Measurements from ENCODE around the gene RPAIN. TPM values are rescaled to one million over a fixed set of nuclear protein-coding genes. Genes with fewer than 3 reads are reported as not detected.

Gene RPAIN
- total RNA-seq, 1 donor from 2014 or later: 97.8 TPM

- Mint-ChIP-seq H3K27me3 (ENCODE audit: low read depth) (no peaks in the 10 kb centered on the region), H3K36me3 (peaks cover 9% of the 10 kb centered on the region), H3K27ac (peak overlapping the region; percentile 100), H3K9me3 (no peaks in the 10 kb centered on the region), H3K4me3 (peak overlapping the region; percentile 100), H3K4me1 (peaks cover 30% of the 10 kb centered on the region)
- DNase-seq (ENCODE audit: low spot score in 2 of 2, unreplicated experiment in 2 of 2): peak in 1 of 2 experiments; percentile 25
- TF ChIP-seq, protein P1, sequence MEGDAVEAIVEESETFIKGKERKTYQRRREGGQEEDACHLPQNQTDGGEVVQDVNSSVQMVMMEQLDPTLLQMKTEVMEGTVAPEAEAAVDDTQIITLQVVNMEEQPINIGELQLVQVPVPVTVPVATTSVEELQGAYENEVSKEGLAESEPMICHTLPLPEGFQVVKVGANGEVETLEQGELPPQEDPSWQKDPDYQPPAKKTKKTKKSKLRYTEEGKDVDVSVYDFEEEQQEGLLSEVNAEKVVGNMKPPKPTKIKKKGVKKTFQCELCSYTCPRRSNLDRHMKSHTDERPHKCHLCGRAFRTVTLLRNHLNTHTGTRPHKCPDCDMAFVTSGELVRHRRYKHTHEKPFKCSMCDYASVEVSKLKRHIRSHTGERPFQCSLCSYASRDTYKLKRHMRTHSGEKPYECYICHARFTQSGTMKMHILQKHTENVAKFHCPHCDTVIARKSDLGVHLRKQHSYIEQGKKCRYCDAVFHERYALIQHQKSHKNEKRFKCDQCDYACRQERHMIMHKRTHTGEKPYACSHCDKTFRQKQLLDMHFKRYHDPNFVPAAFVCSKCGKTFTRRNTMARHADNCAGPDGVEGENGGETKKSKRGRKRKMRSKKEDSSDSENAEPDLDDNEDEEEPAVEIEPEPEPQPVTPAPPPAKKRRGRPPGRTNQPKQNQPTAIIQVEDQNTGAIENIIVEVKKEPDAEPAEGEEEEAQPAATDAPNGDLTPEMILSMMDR (IDR thresholded peaks at IDR 0.05; ENCODE audit: unreplicated experiment): no peak
Measured at GRCh38 chr17:5418858-5419355, 1.1 kb upstream of the RPAIN start.

DNA sequence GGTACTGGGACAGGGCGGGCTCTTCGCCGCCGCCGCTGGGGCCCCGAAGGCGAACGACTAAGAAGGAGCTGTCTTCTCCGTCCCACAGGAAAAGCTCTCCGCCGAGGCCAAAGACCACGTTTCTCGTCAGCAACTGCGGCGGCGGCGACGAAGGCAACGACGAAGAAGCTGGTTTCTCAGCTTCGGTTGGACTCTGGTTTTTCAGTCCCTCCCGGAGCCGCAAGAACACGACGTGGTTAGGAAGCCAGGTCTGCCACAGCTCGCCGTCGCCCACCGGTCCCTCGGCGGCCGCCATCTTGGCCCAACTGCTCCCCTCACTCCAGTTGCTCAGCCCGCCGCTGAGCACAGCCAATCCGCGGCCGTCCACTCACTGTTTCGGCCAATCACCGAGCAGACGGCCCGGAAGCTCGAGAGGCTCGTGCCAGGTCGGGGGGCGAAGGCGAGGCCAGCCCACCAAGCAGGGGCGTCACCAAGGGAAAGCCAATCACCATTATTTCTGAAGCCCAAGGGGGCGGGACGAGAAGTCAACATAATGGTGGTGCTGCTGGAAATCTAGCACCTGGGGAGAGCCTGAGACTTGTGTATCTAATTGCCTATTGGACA lies 525 bp upstream of the RPAIN start, which contains the start of gene NUP88:
Gene NUP88, minus strand, starts transcription at position 307 of the 603 bp plus-strand sequence. Its CDS starts 12 bp downstream, at position 295.
- H3K36me3 Mint-ChIP-seq: peaks cover 9% of the 10 kb centered on the region

DNA sequence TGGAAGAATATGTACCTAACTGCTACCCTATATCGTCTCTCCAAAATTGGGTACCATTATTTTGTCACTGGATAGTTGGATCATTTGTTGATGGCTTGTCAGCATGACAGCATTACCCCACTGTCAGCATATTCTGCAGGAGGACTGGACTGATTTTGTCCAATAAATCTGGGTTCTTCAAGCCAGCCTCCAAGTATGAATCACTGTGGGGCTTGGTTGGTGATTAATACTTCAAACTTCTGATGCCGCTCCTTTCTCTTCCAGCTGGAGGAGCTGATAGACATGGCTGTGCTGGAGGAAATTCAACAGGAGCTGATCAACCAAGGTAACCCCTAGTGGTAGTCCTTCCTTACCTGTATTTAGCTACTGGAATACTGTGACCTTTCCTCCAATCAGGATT lies 2.5 kb downstream of the RPAIN start:
- TF ChIP-seq, protein P1 (IDR thresholded peaks at IDR 0.05; ENCODE audit: unreplicated experiment): no peak
- Mint-ChIP-seq H3K4me3 (no peak overlapping the region), H3K27me3 (ENCODE audit: low read depth) (no peaks in the 10 kb centered on the region), H3K9me3 (no peaks in the 10 kb centered on the region), H3K36me3 (peaks cover 14% of the 10 kb centered on the region), H3K27ac (no peak overlapping the region), H3K4me1 (peaks cover 29% of the 10 kb centered on the region)
- no peak for DNase-seq (ENCODE audit: low spot score in 2 of 2, unreplicated experiment in 2 of 2)

More for the DNA sequence above, 525 bp upstream of the RPAIN start, which contains the start of gene NUP88:
- peak within 1 kb of the TSS; percentile 100 for H3K4me3 Mint-ChIP-seq
- H3K4me1 Mint-ChIP-seq: peaks cover 30% of the 10 kb centered on the region
- H3K9me3 Mint-ChIP-seq: no peaks in the 10 kb centered on the region
- H3K27me3 Mint-ChIP-seq (ENCODE audit: low read depth): no peaks in the 10 kb centered on the region
- H3K27ac Mint-ChIP-seq: peak within 1 kb of the TSS; percentile 100
- DNase-seq (ENCODE audit: low spot score in 2 of 2, unreplicated experiment in 2 of 2): peak; percentile 94 to 96
- TF ChIP-seq, protein P1 (IDR thresholded peaks at IDR 0.05; ENCODE audit: unreplicated experiment): no peak

DNA sequence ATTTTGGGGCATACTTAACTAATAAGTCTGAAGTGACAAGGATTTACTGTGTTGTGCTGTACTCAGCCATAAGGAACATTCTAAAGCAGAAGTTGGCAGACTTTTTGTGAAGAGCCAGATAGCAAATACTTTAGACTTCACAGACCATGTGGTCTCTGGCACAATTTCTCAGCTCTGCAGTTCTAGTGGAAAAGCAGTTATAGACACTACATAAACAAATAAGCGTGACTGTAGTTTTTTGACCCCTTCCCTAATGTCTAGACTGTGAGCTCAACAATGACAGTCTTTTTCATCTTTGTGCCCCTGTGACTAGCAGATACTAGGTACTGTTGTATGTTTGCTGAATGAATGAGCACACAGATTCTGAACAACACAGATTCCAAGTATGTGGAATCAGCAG lies 4.9 kb downstream of the RPAIN start:
- TF ChIP-seq, protein P1 (IDR thresholded peaks at IDR 0.05; ENCODE audit: unreplicated experiment): no peak
- no peak for DNase-seq (ENCODE audit: low spot score in 2 of 2, unreplicated experiment in 2 of 2)
- H3K4me3 Mint-ChIP-seq: no peak overlapping the region
- H3K9me3 Mint-ChIP-seq: no peaks in the 10 kb centered on the region
- H3K27ac Mint-ChIP-seq: no peak overlapping the region
- H3K36me3 Mint-ChIP-seq: peaks cover 32% of the 10 kb centered on the region
- H3K4me1 Mint-ChIP-seq: peaks cover 17% of the 10 kb centered on the region
- no peaks in the 10 kb centered on the region for H3K27me3 Mint-ChIP-seq (ENCODE audit: low read depth)

- Mint-ChIP-seq H3K4me3 (no peak overlapping the region), H3K9me3 (no peaks in the 10 kb centered on the region), H3K27ac (no peak overlapping the region), H3K36me3 (peaks cover 36% of the 10 kb centered on the region), H3K4me1 (peaks cover 12% of the 10 kb centered on the region), H3K27me3 (ENCODE audit: low read depth) (no peaks in the 10 kb centered on the region)
- DNase-seq (ENCODE audit: low spot score in 2 of 2, unreplicated experiment in 2 of 2): no peak
- TF ChIP-seq, protein P1 (IDR thresholded peaks at IDR 0.05; ENCODE audit: unreplicated experiment): no peak
Measured at GRCh38 chr17:5425826-5426225, 5.8 kb downstream of the RPAIN start.
